ENCODE results near the gene KIF11. TPM values are rescaled to one million over a fixed set of nuclear protein-coding genes. Genes with fewer than 3 reads are reported as not detected.

Gene KIF11
- total and polyA plus RNA-seq, 9 of the 15 experiments (the other 6 are each of a cell fraction or from before 2014, with no cell fraction given) = 11.3 to 54.4 (median 29.2) TPM

GRCh38 chr10:92681306-92681834 is 88.4 kb downstream of the KIF11 start:
- FAIRE-seq = no peak
- Histone ChIP-seq H3K9me1 (ENCODE audit: control insufficient read depth, insufficient read depth, low read length) (no peaks in the 10 kb centered on the region), H3K4me3 (no peak overlapping the region), H3K79me2 (ENCODE audit: control insufficient read depth, insufficient read depth, low read length) (no peaks in the 10 kb centered on the region), H3K4me2 (ENCODE audit: insufficient read depth, low read length) (no peak overlapping the region), H4K20me1 (replicated peaks; ENCODE audit: control insufficient read depth, insufficient read depth, low read length) (no peaks in the 10 kb centered on the region), H3K27ac (ENCODE audit: extremely low read depth, low read depth, low read length) (no peak overlapping the region), H3K9ac (ENCODE audit: insufficient read depth in 1 of 2, low read depth in 2 of 2, low read length in 2 of 2) (no peak overlapping the region), H3K9me3 (replicated peaks; ENCODE audit: control insufficient read depth, insufficient read depth, low read depth, low read length) (no peaks in the 10 kb centered on the region), H3K4me1 (replicated peaks in 1 of 2; ENCODE audit: control insufficient read depth in 2 of 2, insufficient read depth in 2 of 2, low read length in 2 of 2) (no peaks in the 10 kb centered on the region; a peak in 1 of 5 replicates), H2AFZ (ENCODE audit: low read depth, low read length) (no peak overlapping the region), H3K27me3 (ENCODE audit: control insufficient read depth in 2 of 2, insufficient read depth in 2 of 2, low read length in 2 of 2) (no peaks in the 10 kb centered on the region), H3K36me3 (ENCODE audit: control insufficient read depth, insufficient read depth, low read length) (no peaks in the 10 kb centered on the region)
- no peak for DNase-seq (ENCODE audit: extremely low read depth in 1 of 4, low spot score in 3 of 4)
- no peak for ATAC-seq
- in situ Hi-C loops (cut with MboI) (no loop called here), intact Hi-C loops (cut with micrococcal nuclease) (no loop called here)
- BruUV-seq (replicated peaks) = no TSS peak
- ChIA-PET POLR2A (interaction anchor here (1.4 kb wide), 1 partner anchor 148 kb away, joined by 4 read pairs; no protein-coding TSS in a partner anchor), CTCF (ENCODE audit: low intra/inter-chr PET ratio) (no interaction called here)
- 82% methylated on average over 2 of the region's 2 CpGs for WGBS (ENCODE audit: insufficient coverage, low coverage, missing lambda C conversion rate)
- no peak for TF ChIP-seq SMARCE1 (IDR thresholded peaks at IDR 0.05)
- no peak for TF ChIP-seq CHD1 (IDR thresholded peaks at IDR 0.05; ENCODE audit: low read length)
- TF ChIP-seq ARNT (IDR thresholded peaks at IDR 0.05) = no peak
- TF ChIP-seq ZNF444 (CRISPR knock-in tag; IDR thresholded peaks at IDR 0.05) = no peak
- TF ChIP-seq HDAC1 (IDR thresholded peaks at IDR 0.05) = no peak
- TF ChIP-seq GTF2F1 (IDR thresholded peaks at IDR 0.05; ENCODE audit: low read depth, low read length) = no peak
- no peak for TF ChIP-seq RBM15 (IDR thresholded peaks at IDR 0.05; ENCODE audit: insufficient read depth, low read length)
- no peak for TF ChIP-seq FOSL1 (tag; conservative IDR thresholded peaks at IDR 0.05)
- TF ChIP-seq, protein P1, sequence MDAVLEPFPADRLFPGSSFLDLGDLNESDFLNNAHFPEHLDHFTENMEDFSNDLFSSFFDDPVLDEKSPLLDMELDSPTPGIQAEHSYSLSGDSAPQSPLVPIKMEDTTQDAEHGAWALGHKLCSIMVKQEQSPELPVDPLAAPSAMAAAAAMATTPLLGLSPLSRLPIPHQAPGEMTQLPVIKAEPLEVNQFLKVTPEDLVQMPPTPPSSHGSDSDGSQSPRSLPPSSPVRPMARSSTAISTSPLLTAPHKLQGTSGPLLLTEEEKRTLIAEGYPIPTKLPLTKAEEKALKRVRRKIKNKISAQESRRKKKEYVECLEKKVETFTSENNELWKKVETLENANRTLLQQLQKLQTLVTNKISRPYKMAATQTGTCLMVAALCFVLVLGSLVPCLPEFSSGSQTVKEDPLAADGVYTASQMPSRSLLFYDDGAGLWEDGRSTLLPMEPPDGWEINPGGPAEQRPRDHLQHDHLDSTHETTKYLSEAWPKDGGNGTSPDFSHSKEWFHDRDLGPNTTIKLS (IDR thresholded peaks at IDR 0.05; ENCODE audit: borderline replicate concordance, low read depth) = no peak
- TF ChIP-seq ZC3H4 (CRISPR knock-in tag; IDR thresholded peaks at IDR 0.05; ENCODE audit: borderline replicate concordance) = no peak
- no peak for TF ChIP-seq ZNF407 (IDR thresholded peaks at IDR 0.05; ENCODE audit: low read depth)
- no peak for TF ChIP-seq ARHGAP35 (IDR thresholded peaks at IDR 0.05; ENCODE audit: partially characterized antibody)
- TF ChIP-seq CREB1 (IDR thresholded peaks at IDR 0.05) = no peak
- no peak for TF ChIP-seq CREB1 (CRISPR knock-in tag; IDR thresholded peaks at IDR 0.05)
- TF ChIP-seq C11orf30 (IDR thresholded peaks at IDR 0.05; ENCODE audit: low read depth) = no peak
- TF ChIP-seq NCOA6 (IDR thresholded peaks at IDR 0.05) = no peak

Data from K562 (cell line).